Hepatocyte (in vitro differentiated cells): Measurements from ENCODE around the gene PDGFD.

Source experiments
- EZH2 ChIP-seq: fragments of 200-600 bp; sonication (generic); IDR thresholded peaks from 2 replicates; pipeline ENCODE4 v1.6.1; 2016; ENCODE audit warnings: antibody characterized with exemption, mild to moderate bottlenecking, borderline replicate concordance
- EZH2phosphoT487 ChIP-seq: fragments of 200-600 bp; sonication (generic); IDR thresholded peaks from one replicate; pipeline ENCODE4 v1.6.1; 2018; ENCODE audit warnings: antibody characterized with exemption, mild to moderate bottlenecking, low read depth, moderate library complexity; ENCODE audit not compliant: unreplicated experiment, severe bottlenecking
- TF ChIP-seq, protein P1 (sequence below): fragments of 200-600 bp; sonication (generic); IDR thresholded peaks from 2 replicates; pipeline ENCODE4 v1.5.1; 2016; ENCODE audit warnings: antibody characterized with exemption, mild to moderate bottlenecking; ENCODE audit not compliant: poor library complexity

GRCh38 chr11:104064034-104064630, 99.8 kb downstream of the PDGFD start:
- TF ChIP-seq EZH2 (no peak), EZH2phosphoT487 (peak; percentile 97)
- TF ChIP-seq, protein P1, sequence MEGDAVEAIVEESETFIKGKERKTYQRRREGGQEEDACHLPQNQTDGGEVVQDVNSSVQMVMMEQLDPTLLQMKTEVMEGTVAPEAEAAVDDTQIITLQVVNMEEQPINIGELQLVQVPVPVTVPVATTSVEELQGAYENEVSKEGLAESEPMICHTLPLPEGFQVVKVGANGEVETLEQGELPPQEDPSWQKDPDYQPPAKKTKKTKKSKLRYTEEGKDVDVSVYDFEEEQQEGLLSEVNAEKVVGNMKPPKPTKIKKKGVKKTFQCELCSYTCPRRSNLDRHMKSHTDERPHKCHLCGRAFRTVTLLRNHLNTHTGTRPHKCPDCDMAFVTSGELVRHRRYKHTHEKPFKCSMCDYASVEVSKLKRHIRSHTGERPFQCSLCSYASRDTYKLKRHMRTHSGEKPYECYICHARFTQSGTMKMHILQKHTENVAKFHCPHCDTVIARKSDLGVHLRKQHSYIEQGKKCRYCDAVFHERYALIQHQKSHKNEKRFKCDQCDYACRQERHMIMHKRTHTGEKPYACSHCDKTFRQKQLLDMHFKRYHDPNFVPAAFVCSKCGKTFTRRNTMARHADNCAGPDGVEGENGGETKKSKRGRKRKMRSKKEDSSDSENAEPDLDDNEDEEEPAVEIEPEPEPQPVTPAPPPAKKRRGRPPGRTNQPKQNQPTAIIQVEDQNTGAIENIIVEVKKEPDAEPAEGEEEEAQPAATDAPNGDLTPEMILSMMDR = no peak
